WTC11 (cell line): Measurements from ENCODE around the gene TMEM131L. TPM values are rescaled to one million over a fixed set of nuclear protein-coding genes. Genes with fewer than 3 reads are reported as not detected.
"Not testable (repeated sequence)": the region's sequence is repeated elsewhere in the genome, so short reads cannot be mapped to it uniquely, and the experiment has no call there.

Experiments used
- ATAC-seq: fragments of 200-7000 bp; cut with Tn5 transposase; 2 replicates; pipeline ENCODE4 v1.10.0; 2021; ENCODE audit warnings: mild to moderate bottlenecking, moderate library complexity
- CTCF ChIA-PET: fragments of 300-600 bp; sonication (Branson Sonifier 250); formaldehyde crosslinking; loops from one replicate; lab custom pipeline; 2021; ENCODE audit warnings: antibody characterized with exemption; lab: Charles Lee
- POLR2A ChIA-PET: fragments of 350-600 bp; sonication (Branson Sonifier 250); formaldehyde crosslinking; loops from one replicate; lab custom pipeline; 2021; ENCODE audit warnings: antibody characterized with exemption; lab: Charles Lee
- DNase-seq: peaks from one replicate; pipeline ENCODE4 v3.0.0; 2021; ENCODE audit warnings: low spot score
- H3K27ac Mint-ChIP-seq: 2 replicates; pipeline ENCODE4 v1.8.0; 2021; ENCODE audit warnings: mixed read lengths
- H3K27me3 Mint-ChIP-seq: 2 replicates; pipeline ENCODE4 v1.8.0; 2021; ENCODE audit warnings: low read depth, mild to moderate bottlenecking, moderate library complexity, mixed read lengths
- H3K36me3 Mint-ChIP-seq: 2 replicates; pipeline ENCODE4 v1.8.0; 2021; ENCODE audit warnings: mixed read lengths
- H3K4me1 Mint-ChIP-seq: 2 replicates; pipeline ENCODE4 v1.8.0; 2022; ENCODE audit warnings: mixed read lengths
- H3K4me3 Mint-ChIP-seq: 2 replicates; pipeline ENCODE4 v1.8.0; 2021; ENCODE audit warnings: mild to moderate bottlenecking, moderate library complexity, mixed read lengths
- H3K9me3 Mint-ChIP-seq: 2 replicates; pipeline ENCODE4 v1.8.0; 2021; ENCODE audit warnings: mixed read lengths
- ATF1 ChIP-seq: sonication (generic); formaldehyde crosslinking; IDR thresholded peaks from 2 replicates; pipeline ENCODE4 v1.8.1; 2023; ENCODE audit warnings: mild to moderate bottlenecking, moderate library complexity, missing genetic modification reagents
- CREM ChIP-seq: sonication (generic); formaldehyde crosslinking; IDR thresholded peaks from 2 replicates; pipeline ENCODE4 v1.8.1; 2022; ENCODE audit warnings: mild to moderate bottlenecking, missing genetic modification reagents, moderate library complexity
- ESRRA ChIP-seq: sonication (generic); formaldehyde crosslinking; IDR thresholded peaks from 2 replicates; pipeline ENCODE4 v1.8.1; 2022; ENCODE audit warnings: mild to moderate bottlenecking, missing genetic modification reagents, borderline replicate concordance
- FOXJ3 ChIP-seq: sonication (generic); formaldehyde crosslinking; IDR thresholded peaks from 2 replicates; pipeline ENCODE4 v1.9.0; 2021; ENCODE audit warnings: missing genetic modification reagents, mild to moderate bottlenecking, borderline replicate concordance
- GABPB1 ChIP-seq: sonication (generic); formaldehyde crosslinking; IDR thresholded peaks from 2 replicates; pipeline ENCODE4 v1.8.1; 2023; ENCODE audit warnings: mild to moderate bottlenecking, missing genetic modification reagents
- GTF2I ChIP-seq: fragments of 250-450 bp; sonication (Bioruptor Pico); conservative IDR thresholded peaks from 2 replicates; pipeline ENCODE4 v1.4.0; 2021; ENCODE audit warnings: mild to moderate bottlenecking
- HMGA2 ChIP-seq: fragments of 250-450 bp; sonication (Bioruptor Pico); IDR thresholded peaks from 2 replicates; pipeline ENCODE4 v1.4.0; 2021; ENCODE audit warnings: mild to moderate bottlenecking, moderate library complexity
- NFE2L1 ChIP-seq: sonication (generic); formaldehyde crosslinking; IDR thresholded peaks from 2 replicates; pipeline ENCODE4 v1.8.1; 2023; ENCODE audit warnings: missing genetic modification reagents
- NFYB ChIP-seq: sonication (generic); formaldehyde crosslinking; conservative IDR thresholded peaks from 2 replicates; pipeline ENCODE4 v1.8.0; 2022; ENCODE audit warnings: low read depth, missing genetic modification reagents
- NR1H2 ChIP-seq: sonication (generic); formaldehyde crosslinking; IDR thresholded peaks from 2 replicates; pipeline ENCODE4 v1.9.0; 2021; ENCODE audit warnings: mild to moderate bottlenecking, moderate library complexity, missing genetic modification reagents
- NR3C1 ChIP-seq: sonication (generic); formaldehyde crosslinking; conservative IDR thresholded peaks from 2 replicates; pipeline ENCODE4 v1.8.1; 2023; ENCODE audit warnings: low read depth, mild to moderate bottlenecking, missing genetic modification reagents
- RORB ChIP-seq: fragments of 250-450 bp; sonication (Bioruptor Pico); IDR thresholded peaks from 2 replicates; pipeline ENCODE4 v1.9.0; 2021; ENCODE audit warnings: mild to moderate bottlenecking
- SP1 ChIP-seq: sonication (generic); formaldehyde crosslinking; conservative IDR thresholded peaks from 2 replicates; pipeline ENCODE4 v1.8.1; 2022; ENCODE audit warnings: missing genetic modification reagents
- ZBTB21 ChIP-seq: sonication (generic); formaldehyde crosslinking; IDR thresholded peaks from 2 replicates; pipeline ENCODE4 v1.8.1; 2023; ENCODE audit warnings: mild to moderate bottlenecking, missing genetic modification reagents, borderline replicate concordance
- ZNF263 ChIP-seq: sonication (generic); formaldehyde crosslinking; IDR thresholded peaks from 2 replicates; pipeline ENCODE4 v1.8.1; 2022; ENCODE audit warnings: low read depth, mild to moderate bottlenecking, moderate library complexity, missing genetic modification reagents
- total RNA-seq: library from RNA; stranded (reverse); gene quantifications from 3 replicates; pipeline ENCODE4 v1.2.3, GENCODE V29; 2021
- TF ChIP-seq, protein P1 (sequence below): sonication (generic); formaldehyde crosslinking; IDR thresholded peaks from 2 replicates; pipeline ENCODE4 v1.8.1; 2023; ENCODE audit warnings: mild to moderate bottlenecking, missing genetic modification reagents, borderline replicate concordance
- TF ChIP-seq, protein P2 (sequence below): fragments of 200-600 bp; IDR thresholded peaks from 2 replicates; pipeline ENCODE4 v1.8.0; 2022; ENCODE audit warnings: antibody characterized with exemption
- TF ChIP-seq, protein P3 (sequence below): sonication (generic); formaldehyde crosslinking; IDR thresholded peaks from 2 replicates; pipeline ENCODE4 v1.8.1; 2022; ENCODE audit warnings: low read depth, missing genetic modification reagents, borderline replicate concordance
- TF ChIP-seq, protein P4 (sequence below): sonication (generic); formaldehyde crosslinking; IDR thresholded peaks from 2 replicates; pipeline ENCODE4 v1.8.0; 2022; ENCODE audit warnings: missing genetic modification reagents
- TF ChIP-seq, protein P5 (sequence below): sonication (generic); formaldehyde crosslinking; IDR thresholded peaks from 2 replicates; pipeline ENCODE4 v1.8.1; 2023; ENCODE audit warnings: mild to moderate bottlenecking, missing genetic modification reagents, moderate library complexity

Gene TMEM131L
- total RNA-seq, 1 experiment from 2014 or later: 26.7 TPM

DNA sequence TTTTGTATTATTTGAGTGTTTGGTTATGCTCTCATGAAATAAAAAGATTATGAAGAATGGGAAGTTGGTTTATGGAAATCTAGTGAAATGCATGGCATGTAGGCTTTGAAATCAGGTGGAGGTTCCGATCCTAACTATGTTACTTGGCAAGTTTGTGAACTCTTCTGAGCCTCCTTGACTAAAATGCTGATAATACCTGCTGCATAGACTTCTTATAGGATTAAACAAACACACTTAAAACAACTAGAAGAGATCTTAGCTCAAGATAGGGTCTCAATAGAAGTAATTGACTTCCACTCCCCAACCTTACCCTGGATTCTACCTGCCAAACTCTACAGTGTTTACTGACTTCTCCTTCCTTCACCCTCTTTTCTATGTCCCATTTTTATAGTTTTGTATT is 195.7 kb downstream of the TMEM131L start:
- ChIA-PET POLR2A (no interaction called here), CTCF (no interaction called here)
- Mint-ChIP-seq H3K27me3 (peaks cover 6% of the 10 kb centered on the region), H3K27ac (no peak overlapping the region), H3K9me3 (peaks cover 34% of the 10 kb centered on the region), H3K4me3 (no peak overlapping the region), H3K36me3 (peaks cover 15% of the 10 kb centered on the region), H3K4me1 (no peaks in the 10 kb centered on the region)
- no peak for DNase-seq
- TF ChIP-seq ATF1: no peak
- TF ChIP-seq, protein P1, sequence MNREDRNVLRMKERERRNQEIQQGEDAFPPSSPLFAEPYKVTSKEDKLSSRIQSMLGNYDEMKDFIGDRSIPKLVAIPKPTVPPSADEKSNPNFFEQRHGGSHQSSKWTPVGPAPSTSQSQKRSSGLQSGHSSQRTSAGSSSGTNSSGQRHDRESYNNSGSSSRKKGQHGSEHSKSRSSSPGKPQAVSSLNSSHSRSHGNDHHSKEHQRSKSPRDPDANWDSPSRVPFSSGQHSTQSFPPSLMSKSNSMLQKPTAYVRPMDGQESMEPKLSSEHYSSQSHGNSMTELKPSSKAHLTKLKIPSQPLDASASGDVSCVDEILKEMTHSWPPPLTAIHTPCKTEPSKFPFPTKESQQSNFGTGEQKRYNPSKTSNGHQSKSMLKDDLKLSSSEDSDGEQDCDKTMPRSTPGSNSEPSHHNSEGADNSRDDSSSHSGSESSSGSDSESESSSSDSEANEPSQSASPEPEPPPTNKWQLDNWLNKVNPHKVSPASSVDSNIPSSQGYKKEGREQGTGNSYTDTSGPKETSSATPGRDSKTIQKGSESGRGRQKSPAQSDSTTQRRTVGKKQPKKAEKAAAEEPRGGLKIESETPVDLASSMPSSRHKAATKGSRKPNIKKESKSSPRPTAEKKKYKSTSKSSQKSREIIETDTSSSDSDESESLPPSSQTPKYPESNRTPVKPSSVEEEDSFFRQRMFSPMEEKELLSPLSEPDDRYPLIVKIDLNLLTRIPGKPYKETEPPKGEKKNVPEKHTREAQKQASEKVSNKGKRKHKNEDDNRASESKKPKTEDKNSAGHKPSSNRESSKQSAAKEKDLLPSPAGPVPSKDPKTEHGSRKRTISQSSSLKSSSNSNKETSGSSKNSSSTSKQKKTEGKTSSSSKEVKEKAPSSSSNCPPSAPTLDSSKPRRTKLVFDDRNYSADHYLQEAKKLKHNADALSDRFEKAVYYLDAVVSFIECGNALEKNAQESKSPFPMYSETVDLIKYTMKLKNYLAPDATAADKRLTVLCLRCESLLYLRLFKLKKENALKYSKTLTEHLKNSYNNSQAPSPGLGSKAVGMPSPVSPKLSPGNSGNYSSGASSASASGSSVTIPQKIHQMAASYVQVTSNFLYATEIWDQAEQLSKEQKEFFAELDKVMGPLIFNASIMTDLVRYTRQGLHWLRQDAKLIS (CRISPR knock-in tag): no peak
- TF ChIP-seq SP1 (CRISPR knock-in tag): no peak
- no peak for TF ChIP-seq GTF2I (CRISPR knock-in tag)
- TF ChIP-seq, protein P2, sequence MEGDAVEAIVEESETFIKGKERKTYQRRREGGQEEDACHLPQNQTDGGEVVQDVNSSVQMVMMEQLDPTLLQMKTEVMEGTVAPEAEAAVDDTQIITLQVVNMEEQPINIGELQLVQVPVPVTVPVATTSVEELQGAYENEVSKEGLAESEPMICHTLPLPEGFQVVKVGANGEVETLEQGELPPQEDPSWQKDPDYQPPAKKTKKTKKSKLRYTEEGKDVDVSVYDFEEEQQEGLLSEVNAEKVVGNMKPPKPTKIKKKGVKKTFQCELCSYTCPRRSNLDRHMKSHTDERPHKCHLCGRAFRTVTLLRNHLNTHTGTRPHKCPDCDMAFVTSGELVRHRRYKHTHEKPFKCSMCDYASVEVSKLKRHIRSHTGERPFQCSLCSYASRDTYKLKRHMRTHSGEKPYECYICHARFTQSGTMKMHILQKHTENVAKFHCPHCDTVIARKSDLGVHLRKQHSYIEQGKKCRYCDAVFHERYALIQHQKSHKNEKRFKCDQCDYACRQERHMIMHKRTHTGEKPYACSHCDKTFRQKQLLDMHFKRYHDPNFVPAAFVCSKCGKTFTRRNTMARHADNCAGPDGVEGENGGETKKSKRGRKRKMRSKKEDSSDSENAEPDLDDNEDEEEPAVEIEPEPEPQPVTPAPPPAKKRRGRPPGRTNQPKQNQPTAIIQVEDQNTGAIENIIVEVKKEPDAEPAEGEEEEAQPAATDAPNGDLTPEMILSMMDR: no peak
- TF ChIP-seq GABPB1 (CRISPR knock-in tag): no peak
- no peak for TF ChIP-seq FOXJ3
- no peak for TF ChIP-seq CREM (CRISPR knock-in tag)
- TF ChIP-seq RORB (CRISPR knock-in tag): no peak
- TF ChIP-seq ZBTB21 (CRISPR knock-in tag): no peak
- no peak for TF ChIP-seq NFYB (CRISPR knock-in tag)
- TF ChIP-seq ZNF263 (CRISPR knock-in tag): no peak
- TF ChIP-seq, protein P3, sequence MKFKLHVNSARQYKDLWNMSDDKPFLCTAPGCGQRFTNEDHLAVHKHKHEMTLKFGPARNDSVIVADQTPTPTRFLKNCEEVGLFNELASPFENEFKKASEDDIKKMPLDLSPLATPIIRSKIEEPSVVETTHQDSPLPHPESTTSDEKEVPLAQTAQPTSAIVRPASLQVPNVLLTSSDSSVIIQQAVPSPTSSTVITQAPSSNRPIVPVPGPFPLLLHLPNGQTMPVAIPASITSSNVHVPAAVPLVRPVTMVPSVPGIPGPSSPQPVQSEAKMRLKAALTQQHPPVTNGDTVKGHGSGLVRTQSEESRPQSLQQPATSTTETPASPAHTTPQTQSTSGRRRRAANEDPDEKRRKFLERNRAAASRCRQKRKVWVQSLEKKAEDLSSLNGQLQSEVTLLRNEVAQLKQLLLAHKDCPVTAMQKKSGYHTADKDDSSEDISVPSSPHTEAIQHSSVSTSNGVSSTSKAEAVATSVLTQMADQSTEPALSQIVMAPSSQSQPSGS (CRISPR knock-in tag): no peak
- no peak for TF ChIP-seq NFE2L1 (CRISPR knock-in tag)
- TF ChIP-seq NR3C1: no peak
- TF ChIP-seq NR1H2 (CRISPR knock-in tag): no peak
- TF ChIP-seq, protein P4, sequence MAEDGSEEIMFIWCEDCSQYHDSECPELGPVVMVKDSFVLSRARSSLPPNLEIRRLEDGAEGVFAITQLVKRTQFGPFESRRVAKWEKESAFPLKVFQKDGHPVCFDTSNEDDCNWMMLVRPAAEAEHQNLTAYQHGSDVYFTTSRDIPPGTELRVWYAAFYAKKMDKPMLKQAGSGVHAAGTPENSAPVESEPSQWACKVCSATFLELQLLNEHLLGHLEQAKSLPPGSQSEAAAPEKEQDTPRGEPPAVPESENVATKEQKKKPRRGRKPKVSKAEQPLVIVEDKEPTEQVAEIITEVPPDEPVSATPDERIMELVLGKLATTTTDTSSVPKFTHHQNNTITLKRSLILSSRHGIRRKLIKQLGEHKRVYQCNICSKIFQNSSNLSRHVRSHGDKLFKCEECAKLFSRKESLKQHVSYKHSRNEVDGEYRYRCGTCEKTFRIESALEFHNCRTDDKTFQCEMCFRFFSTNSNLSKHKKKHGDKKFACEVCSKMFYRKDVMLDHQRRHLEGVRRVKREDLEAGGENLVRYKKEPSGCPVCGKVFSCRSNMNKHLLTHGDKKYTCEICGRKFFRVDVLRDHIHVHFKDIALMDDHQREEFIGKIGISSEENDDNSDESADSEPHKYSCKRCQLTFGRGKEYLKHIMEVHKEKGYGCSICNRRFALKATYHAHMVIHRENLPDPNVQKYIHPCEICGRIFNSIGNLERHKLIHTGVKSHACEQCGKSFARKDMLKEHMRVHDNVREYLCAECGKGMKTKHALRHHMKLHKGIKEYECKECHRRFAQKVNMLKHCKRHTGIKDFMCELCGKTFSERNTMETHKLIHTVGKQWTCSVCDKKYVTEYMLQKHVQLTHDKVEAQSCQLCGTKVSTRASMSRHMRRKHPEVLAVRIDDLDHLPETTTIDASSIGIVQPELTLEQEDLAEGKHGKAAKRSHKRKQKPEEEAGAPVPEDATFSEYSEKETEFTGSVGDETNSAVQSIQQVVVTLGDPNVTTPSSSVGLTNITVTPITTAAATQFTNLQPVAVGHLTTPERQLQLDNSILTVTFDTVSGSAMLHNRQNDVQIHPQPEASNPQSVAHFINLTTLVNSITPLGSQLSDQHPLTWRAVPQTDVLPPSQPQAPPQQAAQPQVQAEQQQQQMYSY (CRISPR knock-in tag): no peak
- no peak for ATAC-seq

DNA sequence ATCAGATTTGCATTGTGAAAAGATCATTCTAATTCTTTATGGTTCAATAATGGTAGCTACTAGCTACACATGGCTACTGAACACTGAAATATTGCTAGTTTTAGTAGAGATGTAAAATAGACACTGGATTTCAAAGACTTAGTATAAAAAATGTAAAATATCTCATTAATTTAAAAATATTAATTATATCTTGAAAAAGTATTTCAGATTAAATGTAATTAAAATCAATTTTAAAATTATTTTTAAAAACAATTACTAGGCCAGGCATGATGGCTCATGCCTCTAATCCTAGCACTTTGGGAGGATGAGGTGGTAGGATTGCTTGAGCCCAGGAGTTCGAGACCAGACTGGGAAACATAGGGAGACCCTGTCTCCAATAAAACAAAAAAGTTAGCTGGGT is 197.5 kb downstream of the TMEM131L start:
- CTCF ChIA-PET: no interaction called here
- TF ChIP-seq, protein P5, sequence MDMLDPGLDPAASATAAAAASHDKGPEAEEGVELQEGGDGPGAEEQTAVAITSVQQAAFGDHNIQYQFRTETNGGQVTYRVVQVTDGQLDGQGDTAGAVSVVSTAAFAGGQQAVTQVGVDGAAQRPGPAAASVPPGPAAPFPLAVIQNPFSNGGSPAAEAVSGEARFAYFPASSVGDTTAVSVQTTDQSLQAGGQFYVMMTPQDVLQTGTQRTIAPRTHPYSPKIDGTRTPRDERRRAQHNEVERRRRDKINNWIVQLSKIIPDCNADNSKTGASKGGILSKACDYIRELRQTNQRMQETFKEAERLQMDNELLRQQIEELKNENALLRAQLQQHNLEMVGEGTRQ: no peak
- TF ChIP-seq HMGA2 (CRISPR knock-in tag): peak; percentile 92; the same call in 1 of the 2 replicates
- TF ChIP-seq ESRRA: no peak

DNA sequence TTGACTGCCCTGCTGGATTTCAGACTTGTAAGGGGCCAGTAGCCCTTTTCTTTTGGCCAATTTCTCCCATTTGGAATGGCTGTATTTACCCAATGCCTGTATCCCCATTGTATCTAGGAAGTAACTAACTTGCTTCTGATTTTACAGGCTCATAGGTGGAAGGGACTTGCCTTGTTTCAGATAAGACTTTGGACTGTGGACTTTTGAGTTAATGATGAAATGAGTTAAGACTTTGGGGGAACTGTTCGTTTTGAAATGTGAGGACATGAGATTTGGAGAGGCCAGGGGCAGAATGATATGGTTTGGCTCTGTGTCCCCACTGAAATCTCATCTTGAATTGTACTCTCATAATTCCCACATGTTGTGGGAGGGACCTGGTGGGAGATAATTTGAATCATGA is 200.3 kb downstream of the TMEM131L start:
- H3K4me3 Mint-ChIP-seq, H3K27ac Mint-ChIP-seq, DNase-seq, H3K4me1 Mint-ChIP-seq, ATAC-seq, CTCF ChIA-PET, POLR2A ChIA-PET: not testable (repeated sequence)
- H3K9me3 Mint-ChIP-seq: peaks cover 48% of the 10 kb centered on the region
- peaks cover 15% of the 10 kb centered on the region for H3K36me3 Mint-ChIP-seq
- peaks cover 21% of the 10 kb centered on the region for H3K27me3 Mint-ChIP-seq

More for the DNA sequence above, 197.5 kb downstream of the TMEM131L start:
- no peak overlapping the region for H3K27ac Mint-ChIP-seq
- ATAC-seq (no peak), DNase-seq (no peak)
- H3K36me3 Mint-ChIP-seq: peaks cover 15% of the 10 kb centered on the region
- H3K4me3 Mint-ChIP-seq: no peak overlapping the region
- POLR2A ChIA-PET: no interaction called here
- H3K27me3 Mint-ChIP-seq: peaks cover 16% of the 10 kb centered on the region
- H3K4me1 Mint-ChIP-seq: no peaks in the 10 kb centered on the region
- H3K9me3 Mint-ChIP-seq: peaks cover 44% of the 10 kb centered on the region
